ENCODE measurements around the gene SETX. TPM values are rescaled to one million over a fixed set of nuclear protein-coding genes. Genes with fewer than 3 reads are reported as not detected.
"Not testable (repeated sequence)": the region's sequence is repeated elsewhere in the genome, so short reads cannot be mapped to it uniquely, and the experiment has no call there.

Gene SETX
- 45.8 and 46.0 TPM in 2 replicates for total RNA-seq

DNA sequence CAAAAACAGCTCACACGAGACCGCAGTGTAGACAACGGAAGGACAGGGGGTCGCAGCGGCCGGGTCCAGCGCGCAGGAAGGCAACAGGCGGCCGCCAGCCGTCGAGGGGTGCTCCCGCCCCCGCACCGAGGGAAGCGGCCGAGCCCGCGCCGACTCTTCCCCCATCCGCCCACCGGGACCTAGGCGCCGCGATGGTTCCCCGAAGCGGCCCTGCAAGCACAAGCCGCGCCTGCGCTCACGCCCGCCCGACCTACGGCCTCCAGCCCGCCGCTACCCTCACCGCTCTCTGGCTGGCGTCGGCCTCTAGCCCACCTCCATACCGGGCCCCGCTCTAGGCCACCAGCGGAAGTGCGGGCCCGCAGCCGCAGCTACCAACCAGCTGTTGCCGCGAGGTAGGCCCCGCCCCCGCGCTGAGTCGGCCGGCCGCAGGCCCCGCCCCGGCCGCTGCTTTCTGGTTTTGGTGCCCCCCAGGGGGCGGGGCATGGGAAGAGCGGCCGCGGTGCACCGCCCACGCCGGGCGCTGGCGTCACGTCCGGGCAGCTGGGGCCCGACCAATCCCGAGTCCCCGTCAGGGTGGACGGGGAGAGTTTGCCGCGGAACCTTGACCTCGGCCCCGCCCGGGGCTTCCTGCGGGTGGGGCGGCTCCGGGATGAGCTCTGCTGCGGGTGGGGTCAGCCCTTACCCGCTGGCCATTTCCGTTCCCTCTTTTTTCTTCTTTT, at the start of gene SETX:
SETX (minus strand) TSS at position 350 of the 719 bp plus-strand sequence. CDS start 5,558 bp downstream, outside the sequence.
- H3K9me3 Mint-ChIP-seq = no peaks in the 10 kb centered on the region
- peak; percentile 97 for DNase-seq
- peaks cover 2% of the 10 kb centered on the region for H3K27me3 Mint-ChIP-seq
- peak within 1 kb of the TSS; percentile 98 for H3K27ac Mint-ChIP-seq
- H3K4me3 Mint-ChIP-seq = peak within 1 kb of the TSS; percentile 74
- intact Hi-C loops (cut with micrococcal nuclease) = loop anchor here (1.0 to 5.0 kb wide), 4 partner anchors 52 to 1077 kb away; partner anchors contain the start of genes FAM78A, GTF3C4 and TTF1
- peaks cover 35% of the 10 kb centered on the region for H3K36me3 Mint-ChIP-seq (ENCODE audit: low read depth)
- peaks cover 36% of the 10 kb centered on the region for H3K4me1 Mint-ChIP-seq

DNA sequence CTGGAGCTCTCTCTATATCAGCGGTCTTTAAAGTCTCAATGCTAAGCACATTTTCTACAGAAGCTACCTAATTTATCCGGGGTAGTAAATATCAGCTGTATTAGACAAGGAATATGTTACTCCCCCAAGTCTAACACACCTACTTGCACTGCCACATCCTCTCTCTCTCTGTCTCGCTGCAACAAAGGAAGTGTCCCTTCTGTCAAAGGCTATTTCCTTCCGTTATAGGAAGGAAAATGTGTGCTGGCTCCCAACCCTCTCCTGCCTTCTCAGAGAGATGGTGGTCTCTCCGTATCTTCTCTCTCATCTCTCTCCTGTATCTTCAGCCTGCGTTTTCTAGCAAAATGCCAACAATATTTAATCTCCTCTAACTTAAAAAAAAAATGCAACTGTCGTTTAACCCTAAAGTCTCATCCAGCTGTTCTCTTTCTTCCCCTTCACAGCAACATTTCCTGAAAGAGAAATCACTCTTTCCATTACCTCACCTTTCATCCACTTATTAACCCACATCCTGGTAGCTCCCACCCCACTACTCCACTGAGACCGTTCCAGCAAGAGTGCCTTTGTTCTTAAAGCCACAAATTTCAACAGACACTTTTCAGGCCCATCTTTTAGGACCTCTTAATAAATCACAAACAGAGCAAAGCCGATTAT, 49.6 kb upstream of the SETX start:
- DNase-seq = peak; percentile 77

GRCh38 chr9:132401824-132402223, 47.0 kb upstream of the SETX start:
- Mint-ChIP-seq H3K27me3 (no peaks in the 10 kb centered on the region), H3K27ac (peak overlapping the region; percentile 72), H3K4me3 (no peak overlapping the region), H3K36me3 (ENCODE audit: low read depth) (peaks cover 54% of the 10 kb centered on the region), H3K4me1 (peaks cover 40% of the 10 kb centered on the region), H3K9me3 (no peaks in the 10 kb centered on the region)
- no peak for DNase-seq
- intact Hi-C loops (cut with micrococcal nuclease) = no loop called here

More for the DNA sequence above, 49.6 kb upstream of the SETX start:
- no peaks in the 10 kb centered on the region for H3K9me3 Mint-ChIP-seq
- intact Hi-C loops (cut with micrococcal nuclease) = loop anchor here (1.0 kb wide), 1 partner anchor 54 kb away; no protein-coding TSS in a partner anchor
- peaks cover 45% of the 10 kb centered on the region for H3K4me1 Mint-ChIP-seq
- peaks cover 40% of the 10 kb centered on the region for H3K36me3 Mint-ChIP-seq (ENCODE audit: low read depth)
- peak overlapping the region; percentile 92 for H3K27ac Mint-ChIP-seq
- peaks cover 8% of the 10 kb centered on the region for H3K27me3 Mint-ChIP-seq
- peak overlapping the region; percentile 79 for H3K4me3 Mint-ChIP-seq

DNA sequence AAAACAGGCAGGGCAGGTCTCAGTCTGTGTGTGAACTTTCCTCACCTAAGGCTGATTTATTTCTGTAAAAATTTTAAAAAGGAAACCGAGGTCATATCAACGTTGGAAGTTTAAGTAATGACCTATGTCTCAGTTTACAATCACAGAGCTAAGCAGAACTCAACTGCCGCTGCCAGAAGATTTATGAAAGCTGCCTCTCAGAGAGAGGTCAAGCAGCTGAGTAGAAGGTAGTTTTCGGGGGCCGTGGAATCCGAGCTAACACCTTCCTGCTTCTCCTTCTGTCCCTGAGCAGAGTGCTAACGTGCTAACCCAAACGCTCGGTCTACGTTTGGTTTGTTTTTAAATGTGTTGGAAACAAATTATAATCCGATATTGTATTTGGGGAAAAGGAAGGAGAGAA, 40.8 kb upstream of the SETX start:
- intact Hi-C loops (cut with micrococcal nuclease) = no loop called here

GRCh38 chr9:132391449-132391848, 36.7 kb upstream of the SETX start:
- no peaks in the 10 kb centered on the region for H3K9me3 Mint-ChIP-seq
- no peak overlapping the region for H3K4me3 Mint-ChIP-seq

More for the DNA sequence above, 40.8 kb upstream of the SETX start:
- Mint-ChIP-seq H3K27me3 (no peaks in the 10 kb centered on the region), H3K4me3 (no peak overlapping the region), H3K4me1 (no peaks in the 10 kb centered on the region), H3K9me3 (no peaks in the 10 kb centered on the region), H3K36me3 (ENCODE audit: low read depth) (peaks cover 66% of the 10 kb centered on the region), H3K27ac (no peak overlapping the region)
- DNase-seq = no peak

DNA sequence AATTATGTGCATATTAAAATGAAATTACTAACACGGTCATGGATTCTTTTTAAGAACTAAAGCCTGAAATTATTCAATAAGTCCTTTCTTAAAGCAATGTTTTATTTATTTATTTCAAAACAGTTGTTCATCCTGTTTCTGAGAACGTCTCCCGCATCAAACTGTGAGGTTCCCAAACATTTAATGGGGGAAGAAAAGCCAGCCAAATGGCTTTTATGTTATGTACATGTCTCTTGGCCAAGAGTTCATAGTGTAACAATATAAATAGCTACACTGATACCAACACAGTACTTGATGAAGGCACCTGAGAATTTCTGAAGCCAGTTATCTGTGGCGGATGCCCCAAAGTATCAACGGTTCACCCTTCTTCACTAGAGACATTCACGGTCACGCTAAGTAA, 36.2 kb upstream of the SETX start:
- H3K27ac Mint-ChIP-seq = no peak overlapping the region
- no peak for DNase-seq
- peaks cover 72% of the 10 kb centered on the region for H3K36me3 Mint-ChIP-seq (ENCODE audit: low read depth)
- intact Hi-C loops (cut with micrococcal nuclease) = no loop called here
- H3K4me1 Mint-ChIP-seq = no peaks in the 10 kb centered on the region
- no peak overlapping the region for H3K4me3 Mint-ChIP-seq
- H3K9me3 Mint-ChIP-seq = no peaks in the 10 kb centered on the region
- H3K27me3 Mint-ChIP-seq = no peaks in the 10 kb centered on the region

More at GRCh38 chr9:132391449-132391848, 36.7 kb upstream of the SETX start:
- H3K4me1 Mint-ChIP-seq = no peaks in the 10 kb centered on the region
- intact Hi-C loops (cut with micrococcal nuclease) = no loop called here
- H3K36me3 Mint-ChIP-seq (ENCODE audit: low read depth) = peaks cover 73% of the 10 kb centered on the region
- DNase-seq = no peak
- no peaks in the 10 kb centered on the region for H3K27me3 Mint-ChIP-seq
- no peak overlapping the region for H3K27ac Mint-ChIP-seq

GRCh38 chr9:132387133-132387532, 32.3 kb upstream of the SETX start:
- Mint-ChIP-seq H3K36me3 (ENCODE audit: low read depth) (peaks cover 76% of the 10 kb centered on the region), H3K4me1 (peaks cover 16% of the 10 kb centered on the region)

GRCh38 chr9:132384376-132384775, 29.6 kb upstream of the SETX start:
- DNase-seq = no peak
- peaks cover 67% of the 10 kb centered on the region for H3K36me3 Mint-ChIP-seq (ENCODE audit: low read depth)
- H3K27me3 Mint-ChIP-seq = no peaks in the 10 kb centered on the region
- H3K9me3 Mint-ChIP-seq = no peaks in the 10 kb centered on the region
- H3K4me3 Mint-ChIP-seq = no peak overlapping the region
- intact Hi-C loops (cut with micrococcal nuclease) = no loop called here
- H3K27ac Mint-ChIP-seq = peak overlapping the region; percentile 42
- peaks cover 22% of the 10 kb centered on the region for H3K4me1 Mint-ChIP-seq

More at GRCh38 chr9:132387133-132387532, 32.3 kb upstream of the SETX start:
- intact Hi-C loops (cut with micrococcal nuclease) = no loop called here
- Mint-ChIP-seq H3K9me3 (no peaks in the 10 kb centered on the region), H3K4me3 (no peak overlapping the region), H3K27me3 (no peaks in the 10 kb centered on the region), H3K27ac (no peak overlapping the region)
- no peak for DNase-seq

- Mint-ChIP-seq H3K9me3 (no peaks in the 10 kb centered on the region), H3K4me3 (no peak overlapping the region), H3K4me1 (peaks cover 22% of the 10 kb centered on the region), H3K27me3 (no peaks in the 10 kb centered on the region), H3K27ac (peak overlapping the region; percentile 43), H3K36me3 (ENCODE audit: low read depth) (peaks cover 61% of the 10 kb centered on the region)
- intact Hi-C loops (cut with micrococcal nuclease) = no loop called here
- DNase-seq = no peak
Observed at GRCh38 chr9:132383462-132383883, 28.7 kb upstream of the SETX start.

GRCh38 chr9:132381966-132382541, 27.3 kb upstream of the SETX start:
- no peak for DNase-seq
- peaks cover 51% of the 10 kb centered on the region for H3K36me3 Mint-ChIP-seq (ENCODE audit: low read depth)
- no peaks in the 10 kb centered on the region for H3K27me3 Mint-ChIP-seq
- no peak overlapping the region for H3K4me3 Mint-ChIP-seq
- intact Hi-C loops (cut with micrococcal nuclease) = no loop called here
- H3K4me1 Mint-ChIP-seq = peaks cover 22% of the 10 kb centered on the region
- no peaks in the 10 kb centered on the region for H3K9me3 Mint-ChIP-seq
- H3K27ac Mint-ChIP-seq = peak overlapping the region; percentile 66

DNA sequence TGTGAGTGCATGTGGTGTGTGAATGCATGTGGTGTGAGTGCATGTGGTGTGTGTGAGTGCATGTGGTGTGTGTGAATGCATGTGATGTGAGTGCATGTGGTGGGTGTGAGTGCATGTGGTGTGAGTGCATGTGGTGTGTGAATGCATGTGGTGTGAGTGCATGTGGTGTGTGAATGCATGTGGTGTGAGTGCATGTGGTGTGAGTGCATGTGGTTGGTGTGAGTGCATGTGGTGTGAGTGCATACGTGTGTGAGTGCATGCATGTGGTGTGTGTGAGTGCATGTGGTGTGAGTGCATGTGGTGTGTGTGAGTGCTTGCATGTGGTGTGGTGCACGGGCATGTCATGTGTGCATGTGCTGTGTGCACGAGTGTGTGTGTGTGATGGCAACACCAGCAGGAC, 23.6 kb upstream of the SETX start:
- H3K27ac Mint-ChIP-seq; intact Hi-C loops (cut with micrococcal nuclease); H3K4me3 Mint-ChIP-seq; H3K9me3 Mint-ChIP-seq; DNase-seq; H3K27me3 Mint-ChIP-seq: not testable (repeated sequence)
- Mint-ChIP-seq H3K4me1 (peaks cover 18% of the 10 kb centered on the region), H3K36me3 (ENCODE audit: low read depth) (peaks cover 37% of the 10 kb centered on the region)

- Mint-ChIP-seq H3K36me3 (ENCODE audit: low read depth) (peaks cover 33% of the 10 kb centered on the region), H3K4me1 (peaks cover 19% of the 10 kb centered on the region)
- intact Hi-C loops (cut with micrococcal nuclease); H3K27ac Mint-ChIP-seq; H3K4me3 Mint-ChIP-seq; DNase-seq; H3K27me3 Mint-ChIP-seq; H3K9me3 Mint-ChIP-seq: not testable (repeated sequence)
Observed at GRCh38 chr9:132377769-132378168, 23.0 kb upstream of the SETX start.

GRCh38 chr9:132372177-132373095, 17.6 kb upstream of the SETX start:
- H3K9me3 Mint-ChIP-seq = no peaks in the 10 kb centered on the region
- H3K4me1 Mint-ChIP-seq = peaks cover 15% of the 10 kb centered on the region
- intact Hi-C loops (cut with micrococcal nuclease) = no loop called here
- peak; percentile 60 for DNase-seq
- peak overlapping the region; percentile 44 for H3K4me3 Mint-ChIP-seq
- peaks cover 21% of the 10 kb centered on the region for H3K36me3 Mint-ChIP-seq (ENCODE audit: low read depth)
- no peaks in the 10 kb centered on the region for H3K27me3 Mint-ChIP-seq
- H3K27ac Mint-ChIP-seq = peak overlapping the region; percentile 63

Measured in activated CD4-positive, alpha-beta T cell treated with anti-CD3 and anti-CD28 coated beads, Interleukin-2, amount 10 ng/mL, durations not matched to agents 24 days and 14 days (primary cell).